CD4-positive, CD25-positive, alpha-beta regulatory T cell (primary cell): Measurements from ENCODE around the gene TSPAN18. TPM values are rescaled to one million over a fixed set of nuclear protein-coding genes. Genes with fewer than 3 reads are reported as not detected.

Experiments
- ATAC-seq, 2 donors: fragments of 150-1000 bp; cut with Tn5 transposase; one replicate each; pipeline ENCODE4 v1.10.0; 2021; ENCODE audit warnings: low read depth in 2 of 2, moderate number of reproducible peaks in 2 of 2, moderate library complexity in 1 of 2
- DNase-seq, 3 donors: peaks; one replicate each; pipeline versions ENCODE4 v3.0.0 to v3.0.0-alpha.2; 2012 to 2022; ENCODE audit warnings: mixed read lengths in 1 of 3
- H3K27ac ChIP-seq: one replicate; pipeline ENCODE4 v1.7.0; 2013; ENCODE audit warnings: mild to moderate bottlenecking, low read length; ENCODE audit not compliant: insufficient read depth, poor library complexity, severe bottlenecking
- H3K27me3 ChIP-seq: one replicate; pipeline ENCODE4 v1.7.0; 2013; ENCODE audit warnings: low read length; ENCODE audit not compliant: control insufficient read depth, insufficient read depth
- H3K36me3 ChIP-seq: one replicate; pipeline ENCODE4 v1.7.0; 2013; ENCODE audit warnings: mild to moderate bottlenecking, low read length, moderate library complexity; ENCODE audit not compliant: control insufficient read depth, insufficient read depth
- H3K4me1 ChIP-seq: 2 replicates; pipeline ENCODE4 v1.7.0; 2013; ENCODE audit warnings: mild to moderate bottlenecking, low read length; ENCODE audit not compliant: insufficient read depth, control insufficient read depth, poor library complexity, severe bottlenecking
- H3K4me3 ChIP-seq: one replicate; pipeline ENCODE4 v1.7.0; 2013; ENCODE audit warnings: low read depth, mild to moderate bottlenecking, low read length, moderate library complexity
- H3K9me3 ChIP-seq, 2 experiments: 1 replicate in 1 of 2; 2 replicates in 1 of 2; pipeline ENCODE4 v1.7.0; 2013; ENCODE audit warnings: low read length in 2 of 2, mild to moderate bottlenecking in 1 of 2, moderate library complexity in 1 of 2; ENCODE audit not compliant: control insufficient read depth in 2 of 2
- H3K27ac Mint-ChIP-seq, 3 donors: one replicate each; pipeline ENCODE4 v1.8.0; 2020 to 2022; ENCODE audit warnings: mild to moderate bottlenecking in 3 of 3, mixed read lengths in 3 of 3, moderate library complexity in 2 of 3
- H3K27me3 Mint-ChIP-seq: one replicate; pipeline ENCODE4 v1.8.0; 2022; ENCODE audit warnings: mild to moderate bottlenecking, mixed read lengths
- H3K36me3 Mint-ChIP-seq: one replicate; pipeline ENCODE4 v1.8.0; 2020; ENCODE audit warnings: mixed read lengths
- H3K4me1 Mint-ChIP-seq, 4 donors: one replicate each; pipeline ENCODE4 v1.8.0; 2020 to 2022; ENCODE audit warnings: mixed read lengths in 4 of 4, mild to moderate bottlenecking in 1 of 4
- H3K4me3 Mint-ChIP-seq, 4 donors: one replicate each; pipeline ENCODE4 v1.8.0; 2020 to 2022; ENCODE audit warnings: mild to moderate bottlenecking in 4 of 4, mixed read lengths in 4 of 4, moderate library complexity in 3 of 4
- H3K9me3 Mint-ChIP-seq, 7 donors: one replicate each; pipeline ENCODE4 v1.8.0; 2020 to 2022; ENCODE audit warnings: mixed read lengths in 7 of 7, mild to moderate bottlenecking in 3 of 7, moderate library complexity in 2 of 7
- polyA plus RNA-seq, 4 donors: library from polyadenylated mRNA; unstranded; fragments of 300-500 nt; fragmentation: Illumina TruSeq; gene quantifications; one replicate each; pipeline ENCODE4 v1.2.3, GENCODE V29; 2021
- total RNA-seq: library from RNA; stranded (reverse); gene quantifications from one replicate; pipeline ENCODE4 v1.2.3, GENCODE V29; 2022

TSPAN18 gene
- total and polyA plus RNA-seq, 5 donors from 2014 or later = 3.2 to 36.9 (median 4.9) TPM

DNA sequence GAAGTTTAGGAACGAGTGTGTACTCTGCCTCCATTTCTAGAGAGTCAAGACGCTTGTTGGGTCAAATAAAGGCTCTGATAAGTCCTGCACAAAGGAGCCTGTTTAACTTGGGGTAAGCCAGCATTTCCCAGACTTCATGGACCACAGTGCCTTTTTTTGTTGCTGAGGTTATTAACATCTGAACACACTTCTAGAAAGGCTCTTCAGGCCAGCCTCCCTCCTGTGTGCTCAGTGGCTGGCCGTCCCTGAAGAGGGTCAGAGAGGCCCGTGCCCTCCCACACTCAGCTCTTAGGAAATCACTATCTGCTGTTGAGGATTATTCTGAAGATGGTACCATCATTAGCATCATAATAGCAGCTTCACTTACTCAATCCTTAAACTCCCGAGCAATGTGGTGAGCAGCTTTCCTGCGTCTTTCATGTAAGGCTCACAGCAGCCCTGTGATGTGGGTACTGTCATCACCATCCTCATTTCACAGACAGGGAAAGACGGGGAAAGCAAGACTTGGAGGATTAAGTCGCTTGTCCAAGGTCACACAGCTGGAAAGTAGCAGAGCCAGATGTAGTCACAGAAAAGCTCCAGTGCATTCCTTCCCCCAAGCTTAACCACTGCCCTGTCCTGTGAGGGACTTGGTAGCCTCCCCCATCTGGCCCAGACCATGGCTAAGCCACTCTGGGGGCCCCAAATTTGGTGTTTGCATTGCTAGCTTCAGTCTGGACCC lies 71.3 kb downstream of the TSPAN18 start:
- H3K9me3 ChIP-seq = no peaks in the 10 kb centered on the region
- H3K27ac Mint-ChIP-seq = no peak overlapping the region

GRCh38 chr11:44798607-44798972 lies 71.8 kb downstream of the TSPAN18 start:
- Mint-ChIP-seq H3K4me1 (peaks cover 0 to 14% (median 6%) of the 10 kb centered on the region in 4 donors), H3K27me3 (peaks cover 9% of the 10 kb centered on the region), H3K9me3 (no peaks in the 10 kb centered on the region), H3K4me3 (no peak overlapping the region), H3K27ac (no peak overlapping the region), H3K36me3 (peaks cover 14% of the 10 kb centered on the region)
- Histone ChIP-seq H3K27ac (no peak overlapping the region), H3K27me3 (no peaks in the 10 kb centered on the region), H3K36me3 (no peaks in the 10 kb centered on the region), H3K4me1 (no peaks in the 10 kb centered on the region), H3K4me3 (no peak overlapping the region), H3K9me3 (no peaks in the 10 kb centered on the region)
- DNase-seq (no peak), ATAC-seq (no peak)

More for the DNA sequence above, 71.3 kb downstream of the TSPAN18 start:
- ATAC-seq (no peak), DNase-seq (no peak)
- Histone ChIP-seq H3K27me3 (no peaks in the 10 kb centered on the region), H3K4me3 (no peak overlapping the region), H3K4me1 (no peaks in the 10 kb centered on the region), H3K27ac (no peak overlapping the region), H3K36me3 (no peaks in the 10 kb centered on the region)
- H3K36me3 Mint-ChIP-seq = peaks cover 11% of the 10 kb centered on the region
- H3K27me3 Mint-ChIP-seq = peaks cover 3% of the 10 kb centered on the region
- H3K9me3 Mint-ChIP-seq = no peaks in the 10 kb centered on the region
- peaks cover 0 to 12% (median 5%) of the 10 kb centered on the region in 4 donors for H3K4me1 Mint-ChIP-seq
- H3K4me3 Mint-ChIP-seq = no peak overlapping the region

DNA sequence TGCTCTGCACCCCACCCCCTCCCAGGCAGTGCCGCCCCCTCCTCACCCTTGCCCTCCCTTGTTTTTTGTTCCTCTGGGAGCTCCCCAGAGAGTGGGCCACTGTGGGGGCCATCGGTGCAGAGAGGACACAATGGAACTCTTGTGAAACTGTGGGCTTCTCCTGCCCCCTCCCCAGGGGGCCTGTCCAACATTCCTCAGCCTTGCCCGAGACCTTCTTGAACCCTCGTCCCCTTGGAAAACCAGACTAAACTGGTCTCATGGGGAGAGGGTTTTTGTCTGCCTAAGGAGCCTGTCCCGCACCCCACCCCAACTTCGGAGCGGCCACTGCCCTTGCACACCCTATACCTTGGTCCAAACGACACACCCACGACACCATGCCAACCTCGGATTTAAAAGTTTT lies 72.2 kb downstream of the TSPAN18 start:
- no peak for ATAC-seq
- no peak overlapping the region for H3K27ac ChIP-seq
- H3K4me1 Mint-ChIP-seq = peaks cover 0 to 11% (median 5%) of the 10 kb centered on the region in 4 donors
- H3K4me3 Mint-ChIP-seq = no peak overlapping the region
- H3K9me3 Mint-ChIP-seq = no peaks in the 10 kb centered on the region
- H3K36me3 Mint-ChIP-seq = peaks cover 14% of the 10 kb centered on the region
- H3K4me3 ChIP-seq = no peak overlapping the region
- H3K27me3 Mint-ChIP-seq = peaks cover 9% of the 10 kb centered on the region
- H3K27ac Mint-ChIP-seq = no peak overlapping the region
- no peaks in the 10 kb centered on the region for H3K27me3 ChIP-seq
- no peaks in the 10 kb centered on the region for H3K36me3 ChIP-seq
- H3K9me3 ChIP-seq = no peaks in the 10 kb centered on the region
- no peaks in the 10 kb centered on the region for H3K4me1 ChIP-seq
- no peak for DNase-seq

DNA sequence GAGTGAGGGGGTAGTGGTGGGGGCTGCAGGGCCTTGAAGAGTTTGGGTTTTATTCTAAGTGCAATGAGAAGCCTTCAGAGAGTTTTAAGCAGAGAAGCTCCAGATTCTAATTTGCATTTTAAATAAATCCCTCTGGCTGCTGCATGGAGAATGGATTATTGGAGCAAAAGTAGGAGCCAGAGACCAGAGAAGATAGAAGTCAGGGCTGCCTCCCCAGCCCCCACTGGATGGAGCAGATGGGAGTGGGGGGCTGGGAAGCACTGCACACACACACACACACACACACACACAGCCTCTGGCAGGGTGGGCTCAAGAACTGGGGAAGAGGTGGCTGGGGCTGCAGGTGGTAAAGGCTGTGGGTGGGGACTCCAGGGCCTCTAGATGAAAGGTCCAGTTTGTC lies 75.6 kb downstream of the TSPAN18 start:
- H3K9me3 Mint-ChIP-seq = no peaks in the 10 kb centered on the region

DNA sequence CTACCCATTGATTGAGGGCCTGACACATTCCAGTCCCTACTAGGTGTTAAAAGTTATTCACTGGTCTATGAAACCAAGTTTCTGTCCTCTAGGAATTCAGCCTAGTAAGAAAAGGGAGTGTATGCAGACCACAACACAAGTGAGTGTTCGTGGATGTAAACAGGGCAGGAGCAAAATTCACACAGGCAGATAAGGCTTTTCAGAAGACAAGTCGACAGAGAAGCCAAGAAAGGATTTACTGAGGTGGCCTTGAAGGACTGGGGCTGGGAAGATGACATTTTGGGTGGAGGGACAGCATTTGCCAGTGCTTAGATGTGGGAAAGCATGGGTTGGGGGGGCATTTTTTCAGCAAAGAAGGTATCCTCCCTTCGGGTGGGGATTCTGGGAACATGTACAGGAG lies 76.2 kb downstream of the TSPAN18 start:
- DNase-seq = no peak
- peaks cover 14% of the 10 kb centered on the region for H3K27me3 Mint-ChIP-seq

More for the DNA sequence above, 75.6 kb downstream of the TSPAN18 start:
- Mint-ChIP-seq H3K27ac (no peak overlapping the region), H3K4me3 (no peak overlapping the region), H3K27me3 (peaks cover 14% of the 10 kb centered on the region), H3K4me1 (peaks cover 0 to 8% (median 5%) of the 10 kb centered on the region in 4 donors), H3K36me3 (peaks cover 12% of the 10 kb centered on the region)
- Histone ChIP-seq H3K36me3 (no peaks in the 10 kb centered on the region), H3K27ac (no peak overlapping the region), H3K4me1 (no peaks in the 10 kb centered on the region), H3K9me3 (no peaks in the 10 kb centered on the region), H3K27me3 (no peaks in the 10 kb centered on the region), H3K4me3 (no peak overlapping the region)
- DNase-seq (no peak), ATAC-seq (no peak)

DNA sequence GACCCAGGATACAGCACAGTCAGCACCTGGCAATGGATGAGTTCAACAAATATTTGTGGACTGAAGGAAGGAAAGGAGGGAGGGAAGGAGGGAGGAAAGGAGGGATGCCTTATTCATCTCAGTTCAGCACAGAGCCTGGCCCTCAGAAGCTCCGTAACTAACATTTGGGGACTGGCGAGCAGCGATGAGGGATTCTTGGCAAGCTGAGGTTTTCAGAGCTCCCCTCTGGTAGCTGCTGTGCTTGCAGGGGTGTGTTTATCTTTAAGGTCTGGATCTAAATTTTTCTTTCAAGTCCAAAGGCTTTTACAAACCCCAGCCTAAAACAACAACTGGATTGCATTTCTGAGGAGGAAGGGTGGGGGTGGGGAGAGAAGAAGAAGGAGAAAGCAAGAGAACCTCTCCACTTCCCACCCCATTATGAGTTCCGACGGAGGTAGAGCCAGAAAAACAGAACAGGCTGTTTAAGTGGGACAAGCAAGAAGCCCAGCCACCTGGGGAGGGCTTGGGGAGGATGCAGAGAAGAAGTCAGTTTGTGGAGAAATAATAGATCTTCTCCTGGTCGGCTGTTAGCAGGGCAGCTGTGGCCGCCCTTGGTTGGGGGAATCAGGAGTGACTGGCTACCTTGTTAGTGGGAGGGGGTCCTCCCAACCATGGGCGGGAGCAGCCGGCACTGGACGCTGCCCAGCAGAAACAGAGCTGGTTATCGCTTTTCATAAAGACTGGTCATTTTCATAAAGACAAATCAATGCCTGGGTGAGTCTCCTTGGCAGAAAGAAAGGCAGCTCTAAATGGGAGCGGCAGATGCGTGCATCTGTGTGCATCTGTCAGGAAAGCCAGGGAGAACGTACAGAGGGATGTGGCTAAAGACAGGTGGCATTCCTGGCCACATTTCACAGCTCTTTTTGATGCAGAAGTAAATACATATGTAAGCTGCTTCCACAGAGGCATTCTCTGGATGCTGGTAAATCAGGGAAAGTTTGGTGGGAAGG lies 78.0 kb downstream of the TSPAN18 start:
- H3K4me3 ChIP-seq = no peak overlapping the region
- Mint-ChIP-seq H3K4me1 (peaks cover 0 to 8% (median 6%) of the 10 kb centered on the region in 4 donors), H3K9me3 (no peaks in the 10 kb centered on the region), H3K27ac (peak overlapping the region in 1 of 3 donors; percentile 41), H3K27me3 (peaks cover 14% of the 10 kb centered on the region), H3K36me3 (peaks cover 11% of the 10 kb centered on the region), H3K4me3 (no peak overlapping the region)
- no peaks in the 10 kb centered on the region for H3K27me3 ChIP-seq
- ATAC-seq = no peak
- no peak overlapping the region for H3K27ac ChIP-seq
- no peaks in the 10 kb centered on the region for H3K4me1 ChIP-seq
- H3K9me3 ChIP-seq = no peaks in the 10 kb centered on the region
- DNase-seq = no peak
- H3K36me3 ChIP-seq = no peaks in the 10 kb centered on the region

More for the DNA sequence above, 76.2 kb downstream of the TSPAN18 start:
- no peaks in the 10 kb centered on the region for H3K9me3 Mint-ChIP-seq
- no peak overlapping the region for H3K4me3 Mint-ChIP-seq
- H3K9me3 ChIP-seq = no peaks in the 10 kb centered on the region
- peaks cover 11% of the 10 kb centered on the region for H3K36me3 Mint-ChIP-seq
- no peak overlapping the region for H3K27ac ChIP-seq
- peaks cover 0 to 8% (median 5%) of the 10 kb centered on the region in 4 donors for H3K4me1 Mint-ChIP-seq
- peak overlapping the region in 1 of 3 donors; percentile 50 for H3K27ac Mint-ChIP-seq
- no peaks in the 10 kb centered on the region for H3K36me3 ChIP-seq
- H3K4me3 ChIP-seq = no peak overlapping the region
- H3K27me3 ChIP-seq = no peaks in the 10 kb centered on the region
- ATAC-seq = no peak
- no peaks in the 10 kb centered on the region for H3K4me1 ChIP-seq

DNA sequence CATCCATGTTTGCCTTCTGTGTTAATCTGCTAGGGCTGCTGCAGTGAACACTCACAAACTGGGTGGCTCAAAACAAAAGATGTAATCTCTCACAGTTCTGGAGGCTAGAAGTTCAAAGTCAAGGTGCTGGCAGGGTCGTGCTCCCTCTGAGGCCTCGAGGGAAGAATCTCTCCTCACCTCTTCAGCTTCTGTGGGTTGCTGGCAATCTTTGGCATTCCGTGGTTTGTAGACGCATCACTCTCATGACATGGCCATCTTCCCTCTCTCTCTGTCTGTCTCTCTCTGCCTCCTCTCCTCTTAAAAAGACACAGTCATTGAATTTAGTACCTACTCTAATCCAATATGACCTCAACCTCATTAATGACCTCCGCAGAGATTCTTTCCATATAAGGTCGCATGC lies 78.8 kb downstream of the TSPAN18 start:
- H3K36me3 Mint-ChIP-seq = peaks cover 11% of the 10 kb centered on the region
- Histone ChIP-seq H3K4me1 (no peaks in the 10 kb centered on the region), H3K4me3 (no peak overlapping the region), H3K36me3 (no peaks in the 10 kb centered on the region), H3K9me3 (no peaks in the 10 kb centered on the region), H3K27me3 (no peaks in the 10 kb centered on the region), H3K27ac (no peak overlapping the region)
- DNase-seq (no peak), ATAC-seq (no peak)
- H3K4me3 Mint-ChIP-seq = no peak overlapping the region
- peak overlapping the region in 1 of 3 donors; percentile 41 for H3K27ac Mint-ChIP-seq
- H3K27me3 Mint-ChIP-seq = peaks cover 14% of the 10 kb centered on the region
- no peaks in the 10 kb centered on the region for H3K9me3 Mint-ChIP-seq
- H3K4me1 Mint-ChIP-seq = peaks cover 0 to 9% (median 6%) of the 10 kb centered on the region in 4 donors
